ENCODE measurements around the gene ERICH6B. TPM values are rescaled to one million over a fixed set of nuclear protein-coding genes. Genes with fewer than 3 reads are reported as not detected.

Gene ERICH6B
- total RNA-seq, 1 donor from 2014 or later = not detected

Other genes starting within 250 kb of the ERICH6B start
- 12.9 and 14.2 TPM in 2 replicates for gene SLC25A30, start 197.4 kb downstream of the ERICH6B start, total RNA-seq
- 20.1 and 20.7 TPM in 2 replicates for gene COG3, start 150.8 kb downstream of the ERICH6B start, total RNA-seq
- gene CBY2, start 86.6 kb upstream of the ERICH6B start, total RNA-seq = not detected in 2 replicates
- gene SIAH3, start 236.0 kb upstream of the ERICH6B start, total RNA-seq = 0.05 TPM in 1 of 2 replicates, not detected in the other